ENCODE measurements around the gene NEK6.

Gene NEK6

DNA sequence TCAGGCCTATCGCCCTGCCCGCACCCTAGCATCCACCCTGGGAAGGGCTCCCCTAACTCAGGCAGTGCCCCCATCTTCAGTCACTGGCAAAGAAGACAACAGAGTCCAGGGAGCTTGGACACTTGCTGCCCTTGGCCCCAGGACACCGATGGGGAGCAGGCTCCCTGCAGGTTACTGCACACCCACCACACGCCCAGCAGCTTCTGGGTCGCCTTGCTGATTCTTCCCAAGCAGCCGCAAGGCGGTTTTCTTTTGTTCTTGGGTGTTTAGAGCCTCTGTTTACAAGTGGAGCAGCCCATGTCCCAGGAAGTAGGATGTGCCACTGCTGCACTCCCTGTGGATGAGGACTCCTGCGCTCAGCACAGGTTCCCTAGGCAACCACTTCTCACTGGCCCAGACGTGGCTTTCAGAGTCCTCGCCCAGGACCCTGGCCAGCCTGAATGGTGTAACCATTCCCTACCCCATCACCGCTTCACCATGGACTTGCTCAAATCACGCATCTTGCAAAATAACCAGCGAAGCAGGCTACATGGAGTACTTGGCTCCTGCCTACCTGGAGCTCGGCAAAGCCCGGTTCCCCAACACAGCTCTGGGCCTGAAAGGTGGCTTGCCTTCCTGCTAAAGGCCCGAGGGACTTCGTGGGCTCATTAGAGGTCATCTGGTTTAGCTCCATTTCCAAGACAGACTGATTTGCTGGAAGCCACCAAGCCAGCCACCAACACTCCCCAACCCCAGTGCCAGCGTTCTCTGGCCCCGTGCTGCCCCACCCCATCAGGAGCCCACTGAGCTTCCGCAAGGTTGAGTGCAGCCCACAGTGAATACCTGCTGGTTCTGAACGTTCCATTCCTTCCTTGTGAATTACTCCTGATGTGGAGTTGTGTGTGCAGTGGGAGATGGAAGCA lies 97.5 kb downstream of the NEK6 start:
- DNase-seq: no peak

DNA sequence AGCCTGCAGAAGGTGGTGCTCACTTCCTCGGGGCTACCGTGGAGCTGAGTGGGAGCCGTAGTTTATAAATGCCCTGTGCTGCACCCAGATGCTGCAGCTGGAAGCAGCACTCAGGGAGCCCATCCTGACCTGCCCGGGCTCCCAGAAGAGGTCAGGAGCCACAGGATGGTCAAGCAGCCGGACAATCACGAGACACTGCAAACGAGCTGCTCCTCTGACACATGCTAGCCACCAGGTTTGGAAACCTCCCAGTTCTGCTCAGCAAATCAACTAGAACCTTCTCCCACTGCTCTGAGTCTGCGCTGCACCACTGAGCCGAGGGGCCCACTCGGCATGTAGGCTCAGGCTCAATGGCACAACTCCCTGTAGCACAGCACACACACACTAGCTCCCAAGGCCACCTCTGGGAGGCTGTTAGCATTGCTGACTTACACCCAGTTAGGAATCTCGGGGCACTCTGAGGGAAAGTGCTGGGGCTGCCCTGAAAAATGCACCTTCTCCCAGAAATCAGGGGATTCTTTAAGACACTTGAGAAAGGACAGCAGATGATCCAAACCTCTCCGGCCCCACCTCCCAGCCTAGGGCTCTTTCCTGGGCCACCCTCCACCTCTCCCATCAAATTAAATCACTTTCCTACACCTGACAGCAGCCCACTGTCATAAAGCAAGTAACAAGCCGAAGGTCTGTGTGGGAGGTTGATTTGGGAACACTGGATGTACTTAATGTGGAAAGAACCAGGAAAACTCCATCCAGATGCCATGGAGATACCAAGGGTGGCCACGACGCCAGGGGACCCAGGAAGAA lies 98.4 kb downstream of the NEK6 start:
- no peak for DNase-seq

DNA sequence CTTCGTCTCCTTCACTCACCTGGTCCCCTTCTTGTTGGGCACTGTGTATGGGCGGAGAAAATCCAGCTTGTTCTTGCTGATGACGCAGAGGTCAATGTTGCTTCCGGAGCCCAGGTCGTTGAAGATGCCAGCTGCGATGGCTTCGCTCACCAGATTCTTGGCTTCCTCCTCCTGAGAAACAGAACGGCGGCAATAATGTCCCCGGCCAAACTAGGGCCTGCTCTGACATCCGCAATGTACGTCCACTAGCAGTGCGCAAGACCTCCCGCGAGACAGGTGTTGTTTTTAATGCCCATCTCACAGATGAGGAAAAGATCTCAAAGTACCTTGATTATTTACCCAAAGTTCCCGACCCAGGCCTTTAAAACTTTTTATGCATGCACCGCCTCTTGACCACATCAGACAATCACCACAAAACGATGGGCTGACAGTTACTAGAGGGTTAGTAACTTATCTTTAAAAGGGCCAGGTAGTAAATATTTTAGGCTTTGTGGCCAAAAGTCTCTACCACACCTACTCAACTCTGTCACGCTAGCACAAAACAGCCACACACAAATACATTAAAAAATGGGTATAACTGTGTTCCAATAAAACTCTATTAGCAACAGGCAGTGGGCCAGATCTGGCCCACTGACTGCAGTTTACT lies 99.1 kb downstream of the NEK6 start:
- DNase-seq: no peak

DNA sequence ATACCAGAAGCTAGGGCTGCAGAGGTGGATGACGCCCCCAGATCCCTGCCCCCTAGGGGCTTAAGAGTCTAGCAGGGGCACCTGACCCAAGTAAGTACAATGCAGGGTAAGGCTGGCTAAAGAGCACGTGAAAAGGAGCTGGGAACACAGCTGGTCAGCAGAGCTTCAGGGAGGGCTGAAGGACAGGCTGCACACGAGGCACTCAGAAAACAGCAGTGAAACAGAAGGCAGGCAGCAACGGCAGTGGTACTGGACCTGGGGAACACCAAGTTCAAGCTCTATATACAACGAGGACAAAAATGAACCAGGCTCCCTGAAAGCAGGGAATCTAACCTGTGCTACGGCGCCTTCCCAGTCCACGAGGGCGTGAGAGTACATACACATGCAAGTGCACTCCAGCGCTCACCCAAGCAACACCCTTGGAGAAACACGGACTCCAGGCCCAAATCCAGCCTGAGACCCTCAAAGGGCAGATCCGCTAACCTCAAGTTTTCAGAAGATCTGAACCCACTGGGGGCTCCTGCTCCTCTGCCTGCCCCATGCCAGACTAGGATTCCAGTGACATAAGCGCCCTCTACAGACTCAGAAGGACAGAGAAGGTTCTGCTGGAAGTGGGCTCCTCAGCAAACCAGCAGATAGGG lies 100.1 kb downstream of the NEK6 start:
- DNase-seq: no peak

DNA sequence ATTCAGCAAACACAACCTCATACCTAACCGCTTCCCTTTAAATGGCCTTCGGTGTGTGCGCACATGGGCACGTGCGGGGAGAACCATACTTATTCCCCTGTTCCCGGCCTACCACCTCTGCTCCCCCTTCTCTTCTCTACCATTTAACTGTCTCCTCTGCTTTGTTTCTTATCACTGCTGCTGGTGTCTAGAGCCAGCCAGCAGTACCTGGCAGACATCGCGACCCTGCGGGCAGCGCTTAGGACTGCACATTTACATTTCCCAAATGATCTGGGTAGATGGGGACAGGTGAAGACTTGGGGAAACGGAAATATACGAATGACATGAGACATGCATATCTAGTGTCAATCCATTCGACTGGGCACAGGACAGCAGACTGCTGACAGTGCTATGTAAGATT lies 100.9 kb downstream of the NEK6 start:
- DNase-seq: no peak

DNA sequence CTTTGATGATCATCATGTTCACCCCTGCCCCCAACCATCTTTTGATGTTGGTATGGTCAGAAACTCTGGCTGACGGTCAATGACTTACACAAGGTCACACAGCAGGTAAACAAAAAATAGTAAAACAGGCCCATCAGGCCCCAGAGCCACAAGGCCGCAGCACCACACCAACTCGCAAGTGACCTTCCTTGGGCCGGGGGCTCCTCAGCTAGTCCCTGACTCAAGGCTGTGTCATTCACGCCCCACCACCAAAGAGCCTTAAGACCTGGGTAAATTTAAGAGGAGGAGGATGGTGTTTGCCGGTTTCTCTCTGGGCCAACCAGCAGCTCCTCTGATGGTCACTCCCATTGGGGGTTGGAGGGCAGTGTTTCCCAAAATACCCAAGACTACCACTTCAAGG lies 101.7 kb downstream of the NEK6 start:
- no peak for DNase-seq

DNA sequence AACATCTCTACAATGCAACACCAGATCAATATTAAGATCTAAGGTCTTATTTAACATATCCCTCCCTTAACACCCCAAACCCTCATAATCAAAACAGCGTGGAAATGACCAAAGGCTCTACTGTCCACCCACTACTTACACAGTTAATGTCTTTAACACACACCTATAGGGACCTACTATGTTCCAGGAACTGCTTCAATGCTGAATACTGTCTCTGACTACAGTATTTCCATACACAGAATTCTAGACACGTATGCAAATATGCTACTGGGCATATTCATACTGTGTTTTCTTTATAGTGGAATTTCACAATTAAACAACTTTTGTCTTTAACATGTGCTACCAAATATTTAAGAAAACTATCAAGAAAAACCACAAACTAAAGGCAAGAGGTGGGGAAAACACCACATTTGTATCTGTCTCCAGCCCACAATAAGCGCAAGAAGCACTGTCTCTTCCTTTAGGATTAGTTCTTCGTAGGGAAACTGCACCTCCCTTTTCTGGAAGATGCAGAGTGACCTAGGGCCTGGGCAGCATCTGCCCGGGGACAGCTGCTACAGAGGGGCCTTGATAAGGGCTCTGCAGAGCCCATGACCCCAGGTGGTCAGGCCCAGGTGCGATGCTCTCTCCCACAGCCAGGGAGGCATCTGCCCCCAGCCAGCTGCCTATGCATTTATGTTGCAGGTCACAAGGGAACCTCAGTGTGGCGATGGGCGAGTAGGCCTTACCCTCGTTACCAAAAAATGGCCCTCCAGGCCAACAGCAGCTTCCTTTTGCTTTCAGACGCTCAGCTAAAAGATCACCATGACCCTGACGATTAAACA lies 102.3 kb downstream of the NEK6 start:
- no peak for DNase-seq

DNA sequence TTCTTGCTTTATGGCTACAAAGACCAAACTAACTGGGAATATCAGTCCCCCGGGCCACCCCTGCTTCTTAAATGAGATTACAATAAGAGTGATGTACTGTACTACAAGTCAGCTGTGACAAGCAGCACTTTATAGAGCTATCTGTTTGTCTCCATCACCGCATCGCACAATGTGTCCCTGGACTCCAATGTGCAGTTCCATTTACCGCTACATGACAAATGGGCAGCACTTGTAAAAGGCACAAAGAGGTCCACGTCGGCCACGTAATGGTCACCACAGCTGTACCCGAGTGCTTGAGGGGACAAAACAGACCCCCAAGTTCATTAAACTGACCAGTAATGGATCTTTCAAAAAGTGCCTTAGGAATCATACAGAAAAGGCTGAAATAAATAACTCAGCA lies 103.4 kb downstream of the NEK6 start:
- DNase-seq: no peak

DNA sequence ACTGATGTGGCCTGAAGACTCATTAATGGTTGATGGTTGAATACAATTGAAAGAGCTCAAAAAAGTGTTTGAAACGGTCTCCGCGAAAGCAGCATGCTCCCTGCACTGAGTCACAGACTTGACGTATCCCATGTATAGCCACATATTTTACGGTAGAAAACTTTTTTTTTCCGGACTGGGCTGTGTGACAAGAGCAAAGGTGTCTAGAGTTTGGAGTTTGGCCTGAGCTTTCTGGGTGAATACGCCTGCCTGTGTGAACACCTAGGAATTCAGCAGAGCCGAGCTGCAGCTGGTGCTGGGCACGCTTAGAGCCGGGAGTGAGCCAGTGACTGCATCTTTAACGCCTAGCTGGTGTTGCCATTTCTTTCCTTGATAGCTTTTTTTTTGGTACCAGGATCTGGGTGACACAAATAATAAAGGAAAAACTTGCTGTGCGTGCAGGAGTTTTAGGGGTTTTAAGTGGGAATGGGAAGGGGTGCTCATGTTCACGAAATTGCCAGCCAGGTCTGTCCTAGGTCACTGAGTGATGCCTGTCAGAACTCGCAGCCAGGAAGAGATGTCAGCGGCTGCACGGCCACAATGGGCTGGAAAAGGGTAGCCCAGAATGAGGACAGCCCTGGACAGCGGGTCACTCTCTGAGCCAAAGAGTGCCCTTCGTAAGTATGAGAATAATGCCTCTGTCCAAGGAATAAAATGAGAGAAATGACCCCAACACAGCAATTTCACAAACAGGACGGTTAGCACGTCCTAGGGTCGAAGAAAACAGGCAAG lies 105.8 kb downstream of the NEK6 start:
- no peak for DNase-seq

DNA sequence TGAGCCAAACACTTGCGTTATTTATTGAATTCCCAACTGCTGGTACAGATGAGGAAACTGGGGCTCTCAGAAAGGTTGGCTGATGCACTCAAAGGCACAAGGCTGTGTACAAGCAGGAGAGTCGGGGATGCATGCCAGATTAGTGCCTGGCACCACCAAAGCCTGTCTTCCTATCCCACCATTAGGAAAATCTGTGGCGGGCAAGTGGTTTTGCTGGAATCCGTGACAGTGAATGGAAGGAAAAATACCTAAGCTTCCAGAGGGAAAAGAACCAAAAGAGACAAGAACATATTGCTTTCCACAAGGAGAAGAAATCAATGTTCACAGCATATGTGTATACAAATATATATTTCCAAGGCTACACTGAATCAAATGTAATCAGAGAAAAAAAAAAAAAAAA lies 106.4 kb downstream of the NEK6 start:
- no peak for DNase-seq

DNA sequence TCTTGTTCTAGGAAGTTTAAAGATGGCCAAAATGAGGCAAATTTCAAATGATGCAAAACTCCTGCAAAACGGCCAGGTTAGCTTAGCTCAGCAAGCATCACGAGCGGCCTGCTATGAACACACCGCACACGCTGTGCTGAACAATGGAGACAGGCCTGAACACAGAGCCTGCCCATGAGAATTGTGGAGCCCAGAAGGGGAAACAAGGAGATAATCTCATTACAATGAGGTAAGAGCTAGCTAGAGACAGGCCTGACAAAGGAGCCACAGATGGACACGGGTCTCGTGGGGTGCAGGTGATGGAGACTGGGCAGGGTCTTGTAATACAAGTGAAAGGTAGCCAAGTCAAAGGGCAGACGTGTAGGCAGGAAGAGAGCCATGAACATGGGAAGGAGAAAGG lies 107.3 kb downstream of the NEK6 start:
- DNase-seq: no peak

DNA sequence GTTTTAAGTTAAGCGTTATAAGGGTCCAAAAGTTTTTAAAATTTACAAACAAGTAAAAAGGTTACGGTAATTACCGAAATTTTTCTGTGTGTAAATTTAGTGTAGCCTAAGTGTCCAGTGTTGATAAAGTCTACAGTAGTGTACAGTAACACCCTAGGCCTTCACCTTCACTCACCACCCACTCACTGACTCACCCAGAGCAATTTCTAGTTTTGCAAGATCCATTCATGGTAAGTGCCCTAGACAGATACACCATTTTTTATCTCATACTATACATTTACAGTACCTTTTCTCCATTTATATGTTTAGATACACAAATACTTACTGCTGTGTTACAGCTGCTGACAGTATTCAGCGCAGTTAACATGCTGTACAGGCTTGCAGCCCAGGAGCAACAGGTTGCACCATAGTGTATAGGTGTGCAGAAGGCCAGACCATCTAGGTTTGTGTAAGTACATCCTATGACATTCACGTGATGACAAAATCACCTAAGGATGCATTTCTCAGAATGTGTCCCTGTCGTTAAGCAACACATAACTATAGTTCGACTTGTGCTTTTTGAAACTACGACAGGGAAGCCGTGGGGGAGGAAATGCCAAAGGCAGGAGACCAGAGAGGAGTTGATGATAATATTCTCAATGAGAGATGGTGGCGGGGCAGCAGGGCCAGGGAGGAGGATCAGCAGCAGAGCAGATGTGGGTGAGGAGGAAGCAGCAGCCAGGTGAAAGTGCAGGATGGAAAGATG lies 108.9 kb downstream of the NEK6 start:
- no peak for DNase-seq

DNA sequence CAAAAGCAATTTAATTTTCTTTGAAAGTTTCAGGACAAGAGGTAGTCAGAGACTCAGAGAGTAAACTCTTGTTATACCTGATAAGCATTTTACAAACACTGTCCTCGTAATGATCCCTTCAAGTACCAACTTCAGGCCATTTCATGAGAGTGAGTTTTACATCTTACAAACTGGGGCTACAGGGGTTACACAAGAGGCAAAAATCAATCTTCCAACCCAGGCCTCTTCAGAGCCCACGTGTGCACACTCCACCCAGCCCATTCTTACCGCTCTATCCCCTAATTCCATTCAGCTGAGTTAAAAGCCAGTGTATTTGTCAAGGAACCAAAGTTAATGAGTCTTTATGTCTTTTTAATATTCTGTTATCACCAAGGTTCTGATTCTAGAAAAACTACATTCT lies 110.9 kb downstream of the NEK6 start:
- DNase-seq: no peak

DNA sequence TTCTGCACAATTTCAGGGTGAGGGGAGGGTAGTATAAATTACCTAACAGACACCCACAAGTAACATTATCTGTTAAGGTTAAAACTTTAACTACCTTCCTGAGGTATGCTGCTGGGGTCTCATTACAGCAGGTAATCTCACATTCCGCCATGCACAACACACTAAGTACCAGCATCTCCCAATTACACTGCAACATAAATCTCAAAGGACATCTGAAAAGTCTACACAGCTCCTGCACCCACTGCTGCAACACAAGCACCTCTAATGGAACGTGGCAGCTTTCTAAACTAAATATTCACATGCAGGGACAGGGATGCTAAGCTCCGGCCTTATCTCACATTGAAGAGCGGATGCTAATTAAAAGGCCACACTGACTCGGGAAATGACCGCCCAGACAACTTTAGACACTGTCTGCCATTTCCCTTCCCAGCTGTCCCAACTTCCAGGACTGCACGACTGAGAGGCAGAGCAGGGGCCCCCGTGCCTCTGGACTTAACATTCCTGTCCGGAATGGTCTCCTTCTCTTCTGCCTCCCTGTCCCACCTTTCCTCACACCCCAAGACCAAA lies 111.6 kb downstream of the NEK6 start:
- no peak for DNase-seq

DNA sequence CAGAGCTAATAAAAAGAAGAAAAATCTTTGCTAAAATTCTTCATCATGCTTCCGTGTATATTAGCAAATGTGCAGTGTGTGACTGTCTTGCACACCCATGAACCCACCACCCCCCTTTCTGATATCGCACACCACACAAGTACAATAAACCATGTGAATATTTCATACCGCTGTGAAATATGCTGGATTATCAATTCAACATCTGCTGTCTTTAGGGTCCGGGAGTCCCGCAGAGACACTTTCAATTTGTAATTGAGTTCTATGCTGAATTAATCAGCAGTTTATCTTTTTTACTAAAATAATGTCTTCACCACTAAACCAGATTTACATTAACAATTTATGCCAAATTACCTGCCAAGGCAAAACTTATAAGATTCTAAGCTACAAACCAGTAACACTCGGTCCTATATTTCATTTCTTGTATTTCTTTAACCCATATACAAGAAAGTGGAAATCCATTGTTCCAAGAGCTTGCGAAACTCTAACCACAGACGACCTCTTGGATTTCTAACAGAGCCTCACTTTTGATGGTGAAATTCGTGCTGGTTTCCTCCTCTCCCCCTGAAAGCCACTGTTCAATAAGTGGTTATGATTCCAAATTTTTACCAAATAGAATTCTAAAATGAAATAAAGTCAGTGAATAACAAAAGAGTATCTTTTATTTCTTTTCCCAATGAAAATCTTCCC lies 113.3 kb downstream of the NEK6 start:
- no peak for DNase-seq

DNA sequence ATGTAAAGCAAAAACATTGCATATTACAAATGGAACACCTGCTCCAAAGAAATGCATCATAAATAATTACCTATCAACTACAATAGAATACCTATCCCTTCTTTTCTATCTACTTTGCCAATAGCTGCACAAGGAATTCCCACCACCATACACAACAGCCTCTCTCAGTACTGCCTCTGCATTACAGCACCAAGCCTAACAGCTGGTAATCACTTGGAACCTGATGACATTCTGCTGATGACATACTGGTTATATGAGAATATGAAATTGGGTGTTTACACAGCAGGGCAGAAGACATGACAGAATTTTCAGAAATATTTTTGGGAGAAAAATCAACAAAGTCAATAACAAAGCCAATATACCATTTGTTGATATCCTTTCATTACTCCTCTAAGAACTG lies 114.3 kb downstream of the NEK6 start:
- DNase-seq: peak; percentile 25

DNA sequence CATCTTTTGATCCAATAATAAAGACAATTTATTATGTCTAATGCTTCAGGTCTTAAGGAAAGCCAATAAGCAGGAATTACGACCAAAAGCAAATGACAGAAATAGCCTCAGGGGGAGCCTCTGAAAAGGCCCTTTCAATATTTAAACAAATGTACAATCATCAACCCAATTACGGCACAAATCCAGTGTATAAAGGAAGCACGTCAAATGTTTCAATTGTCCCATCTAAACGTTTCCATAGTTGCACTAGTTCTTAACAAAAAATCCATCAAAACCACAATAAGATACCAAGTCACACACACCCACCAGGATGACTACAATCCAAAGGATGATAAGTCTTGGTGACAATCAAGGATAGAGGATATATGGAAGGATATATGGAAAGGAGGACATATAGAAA lies 115.6 kb downstream of the NEK6 start:
- DNase-seq: no peak

DNA sequence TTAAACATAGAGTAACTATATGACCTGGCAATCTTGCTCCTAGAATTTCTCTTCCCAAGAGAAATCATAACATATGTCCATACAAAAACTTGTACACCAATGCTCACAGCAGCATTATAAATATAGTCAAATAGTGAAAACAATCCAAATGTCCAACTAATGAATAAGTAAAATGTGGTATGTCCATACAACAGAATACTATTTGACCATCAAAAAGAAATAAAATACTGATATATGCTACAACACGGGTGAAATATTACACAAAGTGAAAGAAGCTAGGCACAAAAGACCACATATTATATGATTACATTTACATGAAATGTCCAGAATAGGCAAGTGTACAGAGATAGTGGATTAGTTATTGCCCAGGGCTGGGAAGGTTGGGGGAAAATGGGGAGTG lies 116.1 kb downstream of the NEK6 start:
- DNase-seq: no peak

DNA sequence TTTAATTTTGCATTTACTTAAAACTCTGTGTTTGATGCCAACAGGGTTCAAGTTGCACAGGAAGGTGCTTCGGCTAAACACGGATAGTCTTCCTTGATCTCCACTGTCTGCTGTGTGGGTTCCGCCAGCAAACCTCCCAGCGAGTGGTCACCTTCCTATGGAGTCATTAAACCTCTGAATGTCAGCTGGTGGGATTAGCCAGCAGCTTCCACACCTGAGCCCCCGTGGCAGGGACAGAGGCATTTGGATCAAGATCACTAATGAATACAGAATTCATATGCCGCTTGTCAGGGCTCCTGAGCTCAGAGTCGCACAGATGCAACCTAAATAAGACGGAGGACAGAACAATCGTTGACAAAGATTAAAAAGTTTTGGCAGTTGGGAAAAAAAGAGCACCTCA lies 118.0 kb downstream of the NEK6 start:
- no peak for DNase-seq

DNA sequence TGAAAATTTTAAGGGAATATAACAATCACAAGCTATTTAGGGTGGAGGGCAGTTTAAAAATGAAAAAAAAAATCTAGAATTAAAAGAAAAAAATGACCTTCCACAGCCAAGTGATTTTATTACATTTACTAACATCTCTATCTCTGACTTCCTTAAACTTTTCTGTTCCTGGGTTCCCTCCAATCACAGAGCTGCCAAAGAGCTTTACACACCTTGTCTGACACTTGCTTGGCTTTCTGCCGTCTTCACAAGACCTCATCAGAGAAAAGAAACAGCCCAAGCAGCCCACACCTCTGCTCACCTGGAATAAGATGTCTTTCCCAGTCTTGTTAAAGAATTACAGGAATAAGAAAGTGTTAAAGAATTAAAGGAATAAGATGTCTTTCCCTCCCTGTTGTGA lies 118.6 kb downstream of the NEK6 start:
- DNase-seq: no peak

Data from fibroblast of skin of scalp (primary cell).